NCI-H510A (cell line): ENCODE results near the gene SH3BP1.
"Not testable (repeated sequence)": the region's sequence is repeated elsewhere in the genome, so short reads cannot be mapped to it uniquely, and the experiment has no call there.

Source experiments
- DNase-seq: peaks from one replicate; lab custom pipeline; 2025; lab: John Stamatoyannopoulos, UW

Gene SH3BP1

GRCh38 chr22:37639070-37639760 lies at the start of gene SH3BP1:
Gene SH3BP1 (plus strand): TSS chr22:37639669. CDS start chr22:37639788, 119 bp downstream.
- no peak for DNase-seq

DNA sequence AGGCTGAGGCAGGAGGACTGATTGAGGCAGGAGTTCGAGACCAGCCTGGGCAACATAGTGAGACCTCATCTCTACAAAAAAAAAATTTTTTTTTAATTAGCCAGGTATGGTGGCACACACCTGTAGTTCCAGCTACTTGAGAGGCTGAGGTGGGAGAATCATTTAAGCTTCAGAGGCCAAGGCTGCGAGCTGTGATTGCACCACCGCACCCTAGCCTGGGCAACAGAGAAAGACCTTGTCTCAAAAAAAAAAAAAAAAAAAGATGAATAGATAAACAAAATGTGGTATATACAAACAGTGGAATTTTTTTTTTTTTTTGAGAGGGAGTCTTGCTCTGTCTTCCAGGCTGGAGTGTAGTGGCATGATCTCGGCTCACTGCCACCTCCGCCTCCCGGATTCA lies 48.4 kb upstream of the SH3BP1 start:
- not testable (repeated sequence) for DNase-seq

DNA sequence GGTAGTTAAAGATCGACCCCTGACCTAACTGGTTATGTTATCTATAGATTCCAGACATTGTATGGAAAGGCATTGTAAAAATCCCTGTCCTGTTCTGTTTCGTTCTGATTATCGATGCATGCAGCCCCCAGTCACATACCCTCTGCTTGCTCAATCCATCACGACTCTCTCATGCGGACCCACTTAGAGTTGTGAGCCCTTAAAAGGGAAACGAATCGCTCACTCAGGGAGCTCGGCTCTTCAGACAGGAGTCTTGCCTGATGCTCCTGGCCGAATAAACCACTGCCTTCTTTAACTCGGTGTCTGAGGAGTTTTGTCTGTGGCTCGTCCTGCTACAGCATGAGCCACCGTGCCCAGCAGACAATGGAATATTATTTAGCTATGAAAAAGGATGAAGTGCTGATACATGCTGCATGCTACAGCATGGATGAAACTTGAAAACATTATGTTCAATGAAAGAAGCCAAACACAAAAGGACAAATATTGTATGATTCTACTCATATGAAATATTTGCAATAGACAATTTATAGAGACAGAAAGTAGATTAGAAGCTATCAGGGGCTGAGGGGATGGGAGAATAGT lies 47.6 kb upstream of the SH3BP1 start:
- no peak for DNase-seq

GRCh38 chr22:37594237-37594636 lies 45.2 kb upstream of the SH3BP1 start:
- DNase-seq = no peak

- no peak for DNase-seq
Measured at GRCh38 chr22:37599153-37599552, 40.3 kb upstream of the SH3BP1 start.

GRCh38 chr22:37601203-37601539 lies 38.3 kb upstream of the SH3BP1 start:
- no peak for DNase-seq

GRCh38 chr22:37601540-37602442 lies 37.7 kb upstream of the SH3BP1 start:
- DNase-seq = peak; percentile 71

GRCh38 chr22:37602546-37603277 lies 36.8 kb upstream of the SH3BP1 start:
- not testable (repeated sequence) for DNase-seq

GRCh38 chr22:37604074-37604473 lies 35.4 kb upstream of the SH3BP1 start:
- DNase-seq = no peak

DNA sequence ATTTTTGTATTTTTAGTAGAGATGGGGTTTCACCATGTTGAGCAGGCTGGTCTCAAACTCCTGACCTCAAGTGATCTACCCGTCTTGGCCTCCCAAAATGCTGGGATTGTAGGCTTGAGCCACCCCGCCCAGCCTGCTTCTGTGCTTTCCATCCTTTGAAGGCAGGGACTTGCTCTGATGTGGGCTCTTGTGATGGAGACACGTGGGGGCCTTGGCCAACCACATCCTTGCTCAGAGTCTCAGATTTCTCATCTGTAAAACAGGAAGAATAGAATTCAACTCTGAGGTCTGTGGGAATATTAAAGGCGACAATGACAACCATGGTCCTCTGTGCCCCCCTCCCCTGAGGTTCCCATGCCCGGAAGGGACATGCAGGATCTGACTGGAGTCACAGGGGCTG lies 34.6 kb upstream of the SH3BP1 start:
- no peak for DNase-seq

DNA sequence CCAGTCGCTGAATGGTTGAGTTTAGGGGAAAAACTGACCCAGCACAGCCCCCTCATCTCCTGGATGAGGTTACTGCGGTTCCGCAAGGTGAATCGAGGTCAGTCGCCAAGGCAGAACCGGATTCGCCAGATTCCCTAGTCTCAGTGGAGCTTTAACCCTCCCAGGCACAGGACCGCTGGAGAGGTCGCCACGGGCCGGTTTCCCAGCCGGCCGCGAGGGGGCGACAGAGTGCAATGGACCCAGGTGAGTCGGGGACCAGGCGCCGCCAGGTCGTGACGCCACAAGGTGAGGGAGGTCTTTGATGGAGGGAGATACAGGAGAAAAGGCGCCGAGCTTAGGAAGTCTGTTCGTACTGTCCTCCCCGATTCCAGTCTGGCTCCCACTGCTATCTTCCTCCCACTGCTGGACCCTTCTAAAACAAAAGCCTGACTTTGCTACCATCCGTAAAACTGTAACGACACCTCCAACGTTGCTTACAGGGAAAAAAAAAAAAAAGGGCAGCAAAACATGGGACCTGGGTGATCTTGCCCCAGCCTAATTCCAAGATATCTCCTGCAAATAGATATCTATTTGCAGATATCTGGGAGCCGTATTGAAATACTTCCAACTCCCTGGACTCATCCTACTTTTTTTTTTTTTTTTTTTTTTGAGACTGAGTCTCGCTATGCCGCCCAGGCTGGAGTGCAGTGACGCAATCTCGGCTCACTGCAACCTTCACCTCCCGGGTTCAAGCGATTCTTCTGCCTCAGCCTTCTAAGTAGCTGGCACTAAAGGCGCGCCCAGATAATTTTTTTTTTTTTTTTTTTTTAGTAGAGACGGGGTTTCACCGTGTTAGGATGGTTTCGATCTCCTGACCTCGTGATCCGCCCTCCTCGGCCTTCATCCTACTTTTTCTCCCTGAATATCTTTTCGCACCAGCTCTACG lies 32.2 kb upstream of the SH3BP1 start:
- peak; percentile 72 for DNase-seq

DNA sequence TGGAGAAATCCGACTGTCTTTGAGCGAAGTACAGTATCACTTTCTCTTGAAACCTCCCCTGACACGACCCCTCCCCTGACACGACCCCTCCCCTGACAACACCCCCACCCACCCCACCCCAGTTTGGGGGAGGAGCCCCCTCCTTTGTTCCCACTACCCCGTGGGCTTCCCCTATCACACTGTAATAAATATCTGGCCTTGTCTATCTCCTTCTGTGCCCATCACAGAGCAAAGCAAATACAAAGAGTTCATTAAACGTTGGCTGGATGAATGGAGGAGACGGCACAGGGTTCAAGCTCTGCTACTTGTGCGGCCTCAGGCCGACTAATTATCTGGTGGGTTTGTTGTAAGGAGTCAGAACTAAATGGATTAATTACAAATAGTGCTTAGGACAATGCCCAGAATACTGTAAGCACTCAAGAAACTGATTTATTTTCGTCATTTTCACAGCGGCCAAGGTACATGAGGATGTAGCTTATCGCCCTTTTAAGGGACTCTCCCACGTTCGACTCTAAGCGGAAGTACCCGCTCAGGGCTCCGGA lies 31.5 kb upstream of the SH3BP1 start:
- no peak for DNase-seq

DNA sequence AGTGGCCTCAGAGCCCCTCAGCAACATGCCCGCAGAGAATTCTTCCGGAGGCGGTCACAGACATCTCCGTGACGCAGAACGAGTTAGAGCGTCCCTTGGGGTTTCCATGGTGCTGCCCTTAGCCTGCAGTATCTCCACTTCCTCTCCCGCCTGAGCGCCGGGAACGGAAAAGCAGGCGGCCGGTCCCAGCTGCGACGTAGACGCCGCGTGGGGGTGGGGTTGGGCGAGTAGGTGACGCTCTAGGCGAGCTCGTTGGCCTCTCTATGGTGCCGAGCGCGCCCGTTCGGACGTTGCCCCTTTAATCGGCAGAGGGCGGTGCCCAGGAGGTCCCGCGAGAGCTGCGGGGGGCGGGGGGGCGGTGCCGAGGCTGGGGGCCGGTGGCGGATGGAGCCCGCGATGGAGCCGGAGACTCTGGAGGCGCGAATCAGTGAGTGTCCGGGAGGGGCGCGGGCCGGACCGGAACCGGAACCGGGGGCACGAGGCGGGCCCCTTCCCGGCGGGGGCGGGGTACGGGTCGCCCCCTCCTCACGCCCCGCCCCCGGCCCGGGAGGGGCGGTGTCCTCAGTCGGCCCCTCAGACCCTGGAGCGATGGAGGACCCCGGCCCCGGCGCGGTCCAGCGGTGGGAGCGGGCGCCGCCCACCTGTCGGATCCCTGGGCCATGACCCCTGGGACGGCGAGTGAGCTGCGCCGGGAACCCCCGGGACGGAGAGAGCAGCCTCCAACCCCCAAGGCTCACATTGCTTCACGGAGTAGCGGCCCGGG lies 30.8 kb upstream of the SH3BP1 start, which contains the start of gene GGA1:
Gene GGA1, plus strand, starts transcription at position 358 of the 763 bp plus-strand sequence. Its CDS starts 27 bp downstream, at position 385.
- peak; percentile 89 for DNase-seq

- DNase-seq = no peak
Measured at GRCh38 chr22:37609240-37610152, 30.0 kb upstream of the SH3BP1 start.

DNA sequence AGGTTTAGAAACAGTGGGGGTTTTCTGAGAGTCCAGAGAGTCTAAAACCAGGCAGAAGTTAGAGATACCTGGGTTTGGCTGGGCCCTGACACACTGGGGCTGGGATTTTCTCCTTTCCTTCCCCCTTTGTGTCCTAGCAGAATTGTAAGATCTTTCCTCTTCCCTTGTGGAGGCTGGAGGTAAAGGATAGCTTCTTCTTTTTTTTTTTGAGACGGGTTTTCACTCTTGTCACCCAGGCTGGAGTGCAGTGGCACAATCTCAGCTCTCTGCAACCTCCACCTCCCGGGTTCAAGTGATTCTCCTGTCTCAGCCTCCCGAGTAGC lies 29.4 kb upstream of the SH3BP1 start:
- DNase-seq = not testable (repeated sequence)

DNA sequence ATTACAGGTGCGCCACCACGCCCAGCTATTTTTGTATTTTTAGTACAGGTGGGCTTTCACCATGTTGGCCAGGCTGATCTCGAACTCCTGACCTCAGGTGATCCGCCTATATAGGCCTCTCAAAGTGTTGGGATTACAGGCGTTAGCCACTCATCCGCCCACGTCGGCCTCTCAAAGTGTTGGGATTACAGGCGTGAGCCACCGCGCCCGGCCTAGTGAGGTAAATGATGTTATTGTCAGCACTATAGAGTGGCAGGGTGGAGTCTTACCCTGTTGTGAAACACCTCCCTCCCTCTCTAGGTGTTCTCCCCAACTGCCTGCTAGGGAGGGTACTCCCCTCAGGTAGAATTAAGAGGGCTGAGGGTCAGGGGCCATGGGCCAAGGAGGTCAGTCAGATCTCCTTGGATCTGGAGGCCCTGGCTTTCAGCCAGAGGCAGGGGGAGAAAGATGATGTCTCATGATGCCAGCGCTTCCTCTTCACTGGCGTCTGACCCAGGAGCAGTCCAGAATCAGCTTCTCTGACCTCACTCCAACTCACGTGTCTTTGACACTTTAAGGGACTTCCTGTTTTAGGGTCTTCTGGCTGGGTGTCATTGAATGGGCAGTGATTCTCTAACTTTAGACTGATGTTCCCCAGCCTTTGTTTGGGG lies 28.9 kb upstream of the SH3BP1 start:
- no peak for DNase-seq

DNA sequence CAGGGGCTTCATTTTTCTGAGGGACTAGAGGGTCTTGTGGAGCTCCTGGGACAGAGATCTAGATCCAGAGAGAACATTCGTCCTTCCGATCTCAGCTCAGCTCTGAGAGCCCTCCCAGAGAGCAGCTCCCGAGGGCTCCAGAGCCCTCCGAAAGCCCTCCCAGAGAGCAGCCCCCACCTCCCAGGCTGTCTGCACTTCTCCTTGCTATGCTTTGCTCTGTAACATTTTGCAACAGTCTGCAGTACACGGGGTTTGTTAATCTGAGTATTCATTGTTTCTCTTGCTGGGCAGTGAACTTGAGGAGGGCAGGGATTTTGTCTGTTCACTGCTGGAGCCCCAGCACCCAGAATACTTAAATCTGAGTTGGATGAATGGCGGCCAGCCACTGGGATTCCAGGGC lies 28.3 kb upstream of the SH3BP1 start:
- no peak for DNase-seq
